Measurements from ENCODE around the gene RBM39. TPM values are rescaled to one million over a fixed set of nuclear protein-coding genes. Genes with fewer than 3 reads are reported as not detected.

RBM39 gene
- total and polyA plus RNA-seq, 2 of the 13 experiments (the other 11 are each of a cell fraction or from before 2014, with no cell fraction given): 788 to 920 TPM

DNA sequence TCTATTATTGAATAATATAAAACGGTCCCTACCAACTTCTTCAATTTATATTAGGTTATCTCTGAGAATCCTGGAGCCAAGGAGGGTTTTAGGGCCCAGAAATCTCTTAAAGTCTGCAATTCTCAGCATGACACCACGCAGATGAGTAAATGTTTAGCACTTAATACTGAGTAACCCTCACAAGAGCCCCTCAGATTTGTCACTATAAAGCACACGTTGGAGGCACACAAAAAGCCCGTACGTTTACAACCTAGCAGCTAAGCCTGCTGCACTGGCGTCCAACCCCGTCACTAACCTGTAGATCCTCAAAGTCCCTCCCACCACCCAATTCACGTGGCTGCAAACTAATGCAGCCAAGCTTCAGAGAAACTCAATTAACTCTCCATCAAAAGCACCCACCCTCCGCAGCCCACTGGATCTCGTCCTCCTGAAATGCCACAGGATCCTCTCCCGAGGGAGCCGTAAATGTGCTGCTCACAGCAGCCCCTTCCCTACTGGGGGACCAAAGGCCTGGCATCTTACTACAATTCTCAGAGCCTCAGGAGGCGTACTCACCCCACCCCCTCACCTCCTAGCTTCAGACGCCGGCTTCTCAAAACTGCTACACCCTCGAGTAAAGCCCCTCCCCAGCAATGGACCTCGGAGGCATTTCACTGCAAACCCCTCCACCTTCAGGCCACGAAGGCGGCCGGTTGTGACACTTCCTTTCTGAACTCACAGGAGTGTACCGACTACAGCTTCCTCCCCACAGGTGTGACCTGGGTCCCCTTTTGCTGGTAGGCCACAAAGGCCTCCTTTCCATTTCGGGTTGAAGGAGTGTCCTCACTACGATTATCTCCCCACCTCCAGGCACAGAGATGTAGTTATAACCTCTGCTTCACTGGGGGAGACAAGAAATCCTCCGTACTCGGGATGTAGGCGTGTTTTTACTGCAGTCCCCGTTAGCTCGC lies 78.3 kb downstream of the RBM39 start (continued):
- TF ChIP-seq, protein P1, sequence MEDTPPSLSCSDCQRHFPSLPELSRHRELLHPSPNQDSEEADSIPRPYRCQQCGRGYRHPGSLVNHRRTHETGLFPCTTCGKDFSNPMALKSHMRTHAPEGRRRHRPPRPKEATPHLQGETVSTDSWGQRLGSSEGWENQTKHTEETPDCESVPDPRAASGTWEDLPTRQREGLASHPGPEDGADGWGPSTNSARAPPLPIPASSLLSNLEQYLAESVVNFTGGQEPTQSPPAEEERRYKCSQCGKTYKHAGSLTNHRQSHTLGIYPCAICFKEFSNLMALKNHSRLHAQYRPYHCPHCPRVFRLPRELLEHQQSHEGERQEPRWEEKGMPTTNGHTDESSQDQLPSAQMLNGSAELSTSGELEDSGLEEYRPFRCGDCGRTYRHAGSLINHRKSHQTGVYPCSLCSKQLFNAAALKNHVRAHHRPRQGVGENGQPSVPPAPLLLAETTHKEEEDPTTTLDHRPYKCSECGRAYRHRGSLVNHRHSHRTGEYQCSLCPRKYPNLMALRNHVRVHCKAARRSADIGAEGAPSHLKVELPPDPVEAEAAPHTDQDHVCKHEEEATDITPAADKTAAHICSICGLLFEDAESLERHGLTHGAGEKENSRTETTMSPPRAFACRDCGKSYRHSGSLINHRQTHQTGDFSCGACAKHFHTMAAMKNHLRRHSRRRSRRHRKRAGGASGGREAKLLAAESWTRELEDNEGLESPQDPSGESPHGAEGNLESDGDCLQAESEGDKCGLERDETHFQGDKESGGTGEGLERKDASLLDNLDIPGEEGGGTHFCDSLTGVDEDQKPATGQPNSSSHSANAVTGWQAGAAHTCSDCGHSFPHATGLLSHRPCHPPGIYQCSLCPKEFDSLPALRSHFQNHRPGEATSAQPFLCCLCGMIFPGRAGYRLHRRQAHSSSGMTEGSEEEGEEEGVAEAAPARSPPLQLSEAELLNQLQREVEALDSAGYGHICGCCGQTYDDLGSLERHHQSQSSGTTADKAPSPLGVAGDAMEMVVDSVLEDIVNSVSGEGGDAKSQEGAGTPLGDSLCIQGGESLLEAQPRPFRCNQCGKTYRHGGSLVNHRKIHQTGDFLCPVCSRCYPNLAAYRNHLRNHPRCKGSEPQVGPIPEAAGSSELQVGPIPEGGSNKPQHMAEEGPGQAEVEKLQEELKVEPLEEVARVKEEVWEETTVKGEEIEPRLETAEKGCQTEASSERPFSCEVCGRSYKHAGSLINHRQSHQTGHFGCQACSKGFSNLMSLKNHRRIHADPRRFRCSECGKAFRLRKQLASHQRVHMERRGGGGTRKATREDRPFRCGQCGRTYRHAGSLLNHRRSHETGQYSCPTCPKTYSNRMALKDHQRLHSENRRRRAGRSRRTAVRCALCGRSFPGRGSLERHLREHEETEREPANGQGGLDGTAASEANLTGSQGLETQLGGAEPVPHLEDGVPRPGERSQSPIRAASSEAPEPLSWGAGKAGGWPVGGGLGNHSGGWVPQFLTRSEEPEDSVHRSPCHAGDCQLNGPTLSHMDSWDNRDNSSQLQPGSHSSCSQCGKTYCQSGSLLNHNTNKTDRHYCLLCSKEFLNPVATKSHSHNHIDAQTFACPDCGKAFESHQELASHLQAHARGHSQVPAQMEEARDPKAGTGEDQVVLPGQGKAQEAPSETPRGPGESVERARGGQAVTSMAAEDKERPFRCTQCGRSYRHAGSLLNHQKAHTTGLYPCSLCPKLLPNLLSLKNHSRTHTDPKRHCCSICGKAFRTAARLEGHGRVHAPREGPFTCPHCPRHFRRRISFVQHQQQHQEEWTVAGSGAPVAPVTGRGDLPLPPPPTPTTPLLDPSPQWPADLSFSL (CRISPR knock-in tag; IDR thresholded peaks at IDR 0.05): peak; percentile 69; the same call in 1 of the 2 replicates
- TF ChIP-seq SP5 (CRISPR knock-in tag; IDR thresholded peaks at IDR 0.05; ENCODE audit: borderline replicate concordance, low read depth): no peak
- peak; percentile 19 for TF ChIP-seq ZNF333 (CRISPR knock-in tag; IDR thresholded peaks at IDR 0.05; ENCODE audit: borderline replicate concordance)
- TF ChIP-seq HMG20A (CRISPR knock-in tag; IDR thresholded peaks at IDR 0.05; ENCODE audit: borderline replicate concordance): no peak
- TF ChIP-seq, protein P2, sequence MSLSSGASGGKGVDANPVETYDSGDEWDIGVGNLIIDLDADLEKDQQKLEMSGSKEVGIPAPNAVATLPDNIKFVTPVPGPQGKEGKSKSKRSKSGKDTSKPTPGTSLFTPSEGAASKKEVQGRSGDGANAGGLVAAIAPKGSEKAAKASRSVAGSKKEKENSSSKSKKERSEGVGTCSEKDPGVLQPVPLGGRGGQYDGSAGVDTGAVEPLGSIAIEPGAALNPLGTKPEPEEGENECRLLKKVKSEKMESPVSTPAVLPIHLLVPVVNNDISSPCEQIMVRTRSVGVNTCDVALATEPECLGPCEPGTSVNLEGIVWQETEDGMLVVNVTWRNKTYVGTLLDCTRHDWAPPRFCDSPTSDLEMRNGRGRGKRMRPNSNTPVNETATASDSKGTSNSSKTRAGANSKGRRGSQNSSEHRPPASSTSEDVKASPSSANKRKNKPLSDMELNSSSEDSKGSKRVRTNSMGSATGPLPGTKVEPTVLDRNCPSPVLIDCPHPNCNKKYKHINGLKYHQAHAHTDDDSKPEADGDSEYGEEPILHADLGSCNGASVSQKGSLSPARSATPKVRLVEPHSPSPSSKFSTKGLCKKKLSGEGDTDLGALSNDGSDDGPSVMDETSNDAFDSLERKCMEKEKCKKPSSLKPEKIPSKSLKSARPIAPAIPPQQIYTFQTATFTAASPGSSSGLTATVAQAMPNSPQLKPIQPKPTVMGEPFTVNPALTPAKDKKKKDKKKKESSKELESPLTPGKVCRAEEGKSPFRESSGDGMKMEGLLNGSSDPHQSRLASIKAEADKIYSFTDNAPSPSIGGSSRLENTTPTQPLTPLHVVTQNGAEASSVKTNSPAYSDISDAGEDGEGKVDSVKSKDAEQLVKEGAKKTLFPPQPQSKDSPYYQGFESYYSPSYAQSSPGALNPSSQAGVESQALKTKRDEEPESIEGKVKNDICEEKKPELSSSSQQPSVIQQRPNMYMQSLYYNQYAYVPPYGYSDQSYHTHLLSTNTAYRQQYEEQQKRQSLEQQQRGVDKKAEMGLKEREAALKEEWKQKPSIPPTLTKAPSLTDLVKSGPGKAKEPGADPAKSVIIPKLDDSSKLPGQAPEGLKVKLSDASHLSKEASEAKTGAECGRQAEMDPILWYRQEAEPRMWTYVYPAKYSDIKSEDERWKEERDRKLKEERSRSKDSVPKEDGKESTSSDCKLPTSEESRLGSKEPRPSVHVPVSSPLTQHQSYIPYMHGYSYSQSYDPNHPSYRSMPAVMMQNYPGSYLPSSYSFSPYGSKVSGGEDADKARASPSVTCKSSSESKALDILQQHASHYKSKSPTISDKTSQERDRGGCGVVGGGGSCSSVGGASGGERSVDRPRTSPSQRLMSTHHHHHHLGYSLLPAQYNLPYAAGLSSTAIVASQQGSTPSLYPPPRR (CRISPR knock-in tag; IDR thresholded peaks at IDR 0.05; ENCODE audit: borderline replicate concordance): no peak
- 0 out of 2 replicates have a peak, but pooled peaks have one; percentile 16 for TF ChIP-seq SIN3B (IDR thresholded peaks at IDR 0.05; ENCODE audit: low read length)
- TF ChIP-seq ZNF30 (CRISPR knock-in tag; IDR thresholded peaks at IDR 0.05): no peak; the same call in 1 of the 2 replicates
- 0 out of 2 replicates have a peak, but pooled peaks have one; percentile 65 for TF ChIP-seq ZNF720 (CRISPR knock-in tag; IDR thresholded peaks at IDR 0.05)
- TF ChIP-seq, protein P3, sequence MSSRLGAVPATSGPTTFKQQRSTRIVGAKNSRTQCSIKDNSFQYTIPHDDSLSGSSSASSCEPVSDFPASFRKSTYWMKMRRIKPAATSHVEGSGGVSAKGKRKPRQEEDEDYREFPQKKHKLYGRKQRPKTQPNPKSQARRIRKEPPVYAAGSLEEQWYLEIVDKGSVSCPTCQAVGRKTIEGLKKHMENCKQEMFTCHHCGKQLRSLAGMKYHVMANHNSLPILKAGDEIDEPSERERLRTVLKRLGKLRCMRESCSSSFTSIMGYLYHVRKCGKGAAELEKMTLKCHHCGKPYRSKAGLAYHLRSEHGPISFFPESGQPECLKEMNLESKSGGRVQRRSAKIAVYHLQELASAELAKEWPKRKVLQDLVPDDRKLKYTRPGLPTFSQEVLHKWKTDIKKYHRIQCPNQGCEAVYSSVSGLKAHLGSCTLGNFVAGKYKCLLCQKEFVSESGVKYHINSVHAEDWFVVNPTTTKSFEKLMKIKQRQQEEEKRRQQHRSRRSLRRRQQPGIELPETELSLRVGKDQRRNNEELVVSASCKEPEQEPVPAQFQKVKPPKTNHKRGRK (CRISPR knock-in tag; IDR thresholded peaks at IDR 0.05): no peak
- TF ChIP-seq MTF2 (CRISPR knock-in tag; IDR thresholded peaks at IDR 0.05; ENCODE audit: borderline replicate concordance): no peak; the same call in 1 of the 2 replicates
- TF ChIP-seq, protein P4, sequence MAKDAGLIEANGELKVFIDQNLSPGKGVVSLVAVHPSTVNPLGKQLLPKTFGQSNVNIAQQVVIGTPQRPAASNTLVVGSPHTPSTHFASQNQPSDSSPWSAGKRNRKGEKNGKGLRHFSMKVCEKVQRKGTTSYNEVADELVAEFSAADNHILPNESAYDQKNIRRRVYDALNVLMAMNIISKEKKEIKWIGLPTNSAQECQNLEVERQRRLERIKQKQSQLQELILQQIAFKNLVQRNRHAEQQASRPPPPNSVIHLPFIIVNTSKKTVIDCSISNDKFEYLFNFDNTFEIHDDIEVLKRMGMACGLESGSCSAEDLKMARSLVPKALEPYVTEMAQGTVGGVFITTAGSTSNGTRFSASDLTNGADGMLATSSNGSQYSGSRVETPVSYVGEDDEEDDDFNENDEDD (CRISPR knock-in tag; IDR thresholded peaks at IDR 0.05; ENCODE audit: borderline replicate concordance): peak; percentile 10; the same call in 1 of the 2 replicates
- TF ChIP-seq JDP2 (CRISPR knock-in tag; IDR thresholded peaks at IDR 0.05; ENCODE audit: borderline replicate concordance): no peak
- TF ChIP-seq STAT5B (CRISPR knock-in tag; IDR thresholded peaks at IDR 0.05): 0 out of 2 replicates have a peak, but pooled peaks have one; percentile 9
